ENCODE data around the gene GBX1.

GRCh38 chr7:151179287-151179860 is 11.9 kb upstream of the GBX1 start:
- no peak for TF ChIP-seq CTCF (IDR thresholded peaks at IDR 0.05; ENCODE audit: low read depth, low read length, poor library complexity, severe bottlenecking)
- no peak for TF ChIP-seq EZH2phosphoT487 (IDR thresholded peaks at IDR 0.05; ENCODE audit: borderline replicate concordance, low read length)

All from DOHH2 (cell line).